GM12878 (cell line): Measurements from ENCODE around the gene CDH4. TPM values are rescaled to one million over a fixed set of nuclear protein-coding genes. Genes with fewer than 3 reads are reported as not detected.

Experiments used
- ATAC-seq: fragments of 200-7000 bp; cut with Tn5 transposase; 3 replicates; pipeline ENCODE4 v1.9.1; 2020; ENCODE audit warnings: mild to moderate bottlenecking, moderate library complexity
- BruUV-seq: library from RNA; stranded (reverse); fragments of 400-500 nt; replicated peaks from 2 replicates; lab custom pipeline; 2021; lab: Mats Ljungman, UMichigan
- CTCF ChIA-PET: fragments of 300-600 bp; sonication (Branson Sonifier 250); formaldehyde crosslinking; extraction: SDS; loops from one replicate; lab custom pipeline; 2021; ENCODE audit warnings: inconsistent platforms; lab: Yijun Ruan, JAX
- POLR2A ChIA-PET: fragments of 350-600 bp; formaldehyde crosslinking; extraction: SDS; loops from one replicate; lab custom pipeline; 2021; ENCODE audit warnings: inconsistent platforms; lab: Charles Lee
- RAD21 ChIA-PET: fragments of 300-600 bp; sonication (Branson Sonifier 250); formaldehyde crosslinking; loops from one replicate; lab custom pipeline; 2023; ENCODE audit warnings: antibody characterized with exemption; ENCODE audit not compliant: unreplicated experiment; lab: Charles Lee
- SMC1A ChIA-PET: fragments of 300-600 bp; sonication (Branson Sonifier 250); formaldehyde crosslinking; loops from one replicate; lab custom pipeline; 2023; ENCODE audit not compliant: unreplicated experiment, uncharacterized antibody; lab: Charles Lee
- DNase-seq: peaks from one replicate; pipeline ENCODE4 v3.0.0-alpha.2; 2011; ENCODE audit warnings: low read depth, low spot score
- FAIRE-seq: peaks from 3 replicates; lab custom pipeline; 2011; peaks lifted over from hg19 to GRCh38; lab: Jason Lieb, UNC
- H2AFZ ChIP-seq: 2 replicates; pipeline ENCODE4 v1.6.0; 2011; ENCODE audit warnings: low read depth, low read length, control low read depth; ENCODE audit not compliant: control insufficient read depth
- H3K27ac ChIP-seq: 2 replicates; pipeline ENCODE4 v1.5.1; 2011; ENCODE audit warnings: control low read depth; ENCODE audit not compliant: control insufficient read depth, insufficient read depth
- H3K27me3 ChIP-seq, 2 experiments: replicated peaks in 1 of 2; 2 replicates each; pipeline versions ENCODE4 v1.6.0 to v1.6.1; 2011; ENCODE audit warnings: low read length in 1 of 2; ENCODE audit not compliant: control insufficient read depth in 2 of 2, insufficient read depth in 2 of 2
- H3K36me3 ChIP-seq, 2 experiments: 2 replicates each; pipeline ENCODE4 v1.5.1; 2011; ENCODE audit warnings: low read length in 1 of 2; ENCODE audit not compliant: control insufficient read depth in 2 of 2, insufficient read depth in 2 of 2
- H3K4me1 ChIP-seq: 2 replicates; pipeline ENCODE4 v1.6.1; 2011; ENCODE audit warnings: mild to moderate bottlenecking, low read length, moderate library complexity, mixed read lengths; ENCODE audit not compliant: control insufficient read depth, insufficient read depth
- H3K4me2 ChIP-seq: 2 replicates; pipeline ENCODE4 v1.6.0; 2011; ENCODE audit warnings: control low read depth; ENCODE audit not compliant: control insufficient read depth, insufficient read depth
- H3K4me3 ChIP-seq: fragments of 200-600 bp; sonication (generic); 2 replicates; pipeline ENCODE4 v1.5.1; 2016
- H3K79me2 ChIP-seq: 2 replicates; pipeline ENCODE4 v1.6.0; 2011; ENCODE audit warnings: low read length; ENCODE audit not compliant: control insufficient read depth, insufficient read depth
- H3K9ac ChIP-seq: 2 replicates; pipeline ENCODE4 v1.8.0; 2011; ENCODE audit warnings: low read length, control low read depth, mixed read lengths; ENCODE audit not compliant: control insufficient read depth, insufficient read depth
- H3K9me3 ChIP-seq: replicated peaks from 3 replicates; pipeline ENCODE4 v1.5.1; 2011; ENCODE audit warnings: mild to moderate bottlenecking, low read length; ENCODE audit not compliant: control insufficient read depth, insufficient read depth
- H4K20me1 ChIP-seq: 2 replicates; pipeline ENCODE4 v1.6.0; 2011; ENCODE audit not compliant: control insufficient read depth, insufficient read depth
- BRCA1 ChIP-seq: IDR thresholded peaks from 2 replicates; pipeline ENCODE4 v1.6.1; 2011; ENCODE audit warnings: low read depth, low read length, improper control_type of control experiment
- HCFC1 ChIP-seq: fragments of 150-350 bp; IDR thresholded peaks from 2 replicates; pipeline ENCODE4 v1.6.1; 2014; ENCODE audit warnings: low read length
- HDAC2 ChIP-seq: fragments of 200-600 bp; sonication (generic); IDR thresholded peaks from 2 replicates; pipeline ENCODE4 v1.6.1; 2017
- MXI1 ChIP-seq: fragments of 150-350 bp; IDR thresholded peaks from 2 replicates; pipeline ENCODE4 v1.6.1; 2011; ENCODE audit warnings: low read depth, mild to moderate bottlenecking, inconsistent platforms, low read length, improper control_type of control experiment
- SMARCA5 ChIP-seq: fragments of 450-650 bp; IDR thresholded peaks from 2 replicates; pipeline ENCODE4 v1.6.1; 2017; ENCODE audit warnings: mild to moderate bottlenecking
- STAT1 ChIP-seq: fragments of 450-650 bp; conservative IDR thresholded peaks from 2 replicates; pipeline ENCODE4 v1.6.1; 2014; ENCODE audit warnings: antibody characterized with exemption, mild to moderate bottlenecking
- SUZ12 ChIP-seq: fragments of 200-600 bp; sonication (generic); IDR thresholded peaks from one replicate; pipeline ENCODE4 v1.6.1; 2018; ENCODE audit warnings: antibody characterized with exemption, mild to moderate bottlenecking; ENCODE audit not compliant: unreplicated experiment
- ZNF622 ChIP-seq: fragments of 450-650 bp; IDR thresholded peaks from 2 replicates; pipeline ENCODE4 v1.6.1; 2017; ENCODE audit warnings: mild to moderate bottlenecking, inconsistent platforms
- WGBS: methylation state at CpG from one replicate; pipeline ENCODE4 v1.1.6; 2016; ENCODE audit warnings: low lambda C conversion rate; ENCODE audit not compliant: insufficient replicate concordance, insufficient coverage; ENCODE audit errors: missing lambda C conversion rate; 5-methylcytosine and 5-hydroxymethylcytosine counted together
- in situ Hi-C: fragments of 300-500 bp; cut with MboI; formaldehyde crosslinking; loops from 9 replicates; pipeline ENCODE4 v1.14.3; 2018; ENCODE audit warnings: mixed read lengths
- intact Hi-C: fragments of 100-400 bp; cut with micrococcal nuclease; formaldehyde crosslinking; loops from one replicate; pipeline ENCODE4 v1.14.2; 2022; ENCODE audit not compliant: unreplicated experiment
- polyA plus RNA-seq, 11 experiments: library from polyadenylated mRNA; depleted of rRNA in 4 of 11; unstranded in 6 of 11; stranded (reverse) in 5 of 11; fragments of >200 nt; fragmentation: Nextera tagmentation in 4 of 11; fragmentation: Illumina TruSeq in 1 of 11; extraction: Ambion mirVana in 4 of 11; extraction: Trizol in 1 of 11; gene quantifications; 1 replicate in 1 of 11; 2 replicates in 10 of 11; pipeline versions ENCODE4 v1.2.1 to v1.2.3, GENCODE V29; 2011 to 2016; ENCODE audit warnings: inconsistent platforms in 2 of 11, missing spikeins in 2 of 11, low read depth in 1 of 11
- total RNA-seq, 4 experiments: library from RNA; depleted of rRNA in 3 of 4; stranded (reverse); fragments of >200 nt in 3 of 4; fragmentation: Illumina TruSeq in 1 of 4; extraction: Trizol in 1 of 4; gene quantifications; 2 replicates each; pipeline versions ENCODE4 v1.2.1 to v1.2.3, GENCODE V29; 2013 to 2021
- TF ChIP-seq, protein P1 (sequence below): fragments of 450-650 bp; IDR thresholded peaks from 2 replicates; pipeline ENCODE4 v1.6.1; 2017; ENCODE audit warnings: mild to moderate bottlenecking, moderate library complexity

Gene CDH4
- total and polyA plus RNA-seq, 10 of the 15 experiments (the other 5 are each of a cell fraction or from before 2014, with no cell fraction given): not detected

DNA sequence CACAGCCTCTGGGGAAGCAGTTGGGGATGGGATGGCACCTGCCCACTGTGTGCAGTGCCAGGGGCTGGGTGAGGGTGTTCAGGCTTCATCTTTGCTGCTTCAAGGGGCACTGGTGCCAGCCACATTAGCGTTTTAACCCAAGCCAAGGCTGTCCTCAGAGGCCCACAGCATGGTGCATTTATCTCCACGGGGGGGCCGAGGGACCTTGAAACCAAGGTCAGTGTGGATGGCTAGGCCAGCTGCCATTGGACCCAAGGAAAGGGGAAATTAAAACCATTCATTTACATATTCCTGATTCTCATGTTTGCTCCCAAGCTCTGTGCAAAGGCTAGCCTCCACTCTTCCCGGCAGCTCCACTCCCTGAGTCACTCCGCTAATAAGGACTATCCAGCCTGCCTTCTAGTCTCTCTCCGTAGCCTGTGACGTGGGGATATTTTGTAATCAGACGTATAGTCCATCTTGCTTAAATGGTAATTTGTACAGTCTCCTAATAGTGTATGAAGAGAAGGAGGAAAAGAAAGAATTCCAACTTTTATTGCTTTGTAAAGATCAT is 197.1 kb downstream of the CDH4 start (continued):
- TF ChIP-seq SUZ12 (no peak), SMARCA5 (no peak), MXI1 (no peak), ZNF622 (no peak), HCFC1 (no peak), HDAC2 (no peak)
- TF ChIP-seq, all 136 proteins: peak for 0

DNA sequence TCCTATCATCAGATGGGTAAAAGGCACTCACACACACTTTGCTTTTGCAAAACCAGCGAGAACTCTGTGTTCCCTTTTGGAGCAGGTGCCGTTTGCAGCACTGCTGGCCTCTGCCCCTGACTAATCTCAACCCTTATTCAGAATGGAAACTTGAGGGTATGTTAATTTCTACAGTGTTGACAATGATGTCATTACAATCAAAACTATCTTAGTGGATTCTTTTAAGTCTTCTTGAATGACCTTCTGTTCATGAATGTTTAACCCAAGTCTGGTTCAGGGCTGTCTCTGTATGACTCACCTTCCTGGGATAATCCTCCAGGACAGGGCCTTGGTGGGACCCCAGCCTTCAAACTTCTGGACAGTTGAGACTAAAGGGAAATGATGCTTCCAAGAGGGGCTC is 197.9 kb downstream of the CDH4 start:
- no peaks in the 10 kb centered on the region for H3K4me1 ChIP-seq
- ChIA-PET RAD21 (no interaction called here), SMC1A (no interaction called here)
- H3K9ac ChIP-seq: no peak overlapping the region
- no peak overlapping the region for H3K27ac ChIP-seq
- H4K20me1 ChIP-seq: no peaks in the 10 kb centered on the region
- no peaks in the 10 kb centered on the region for H3K27me3 ChIP-seq
- 5% methylated on average over 2 of the region's 2 CpGs for WGBS
- no peak for DNase-seq
- no peaks in the 10 kb centered on the region for H3K79me2 ChIP-seq
- H3K9me3 ChIP-seq: no peaks in the 10 kb centered on the region; the same call in 2 of the 3 replicates
- in situ Hi-C loops: loop anchor here (25.0 kb wide), 1 partner anchor 463 kb away; no protein-coding TSS in a partner anchor
- H2AFZ ChIP-seq: no peak overlapping the region
- no peak overlapping the region for H3K4me2 ChIP-seq
- no peak overlapping the region for H3K4me3 ChIP-seq
- ATAC-seq: no peak
- intact Hi-C loops: no loop called here
- no TSS peak for BruUV-seq
- FAIRE-seq: no peak
- no peak for TF ChIP-seq STAT1
- TF ChIP-seq BRCA1: no peak
- TF ChIP-seq, protein P1, sequence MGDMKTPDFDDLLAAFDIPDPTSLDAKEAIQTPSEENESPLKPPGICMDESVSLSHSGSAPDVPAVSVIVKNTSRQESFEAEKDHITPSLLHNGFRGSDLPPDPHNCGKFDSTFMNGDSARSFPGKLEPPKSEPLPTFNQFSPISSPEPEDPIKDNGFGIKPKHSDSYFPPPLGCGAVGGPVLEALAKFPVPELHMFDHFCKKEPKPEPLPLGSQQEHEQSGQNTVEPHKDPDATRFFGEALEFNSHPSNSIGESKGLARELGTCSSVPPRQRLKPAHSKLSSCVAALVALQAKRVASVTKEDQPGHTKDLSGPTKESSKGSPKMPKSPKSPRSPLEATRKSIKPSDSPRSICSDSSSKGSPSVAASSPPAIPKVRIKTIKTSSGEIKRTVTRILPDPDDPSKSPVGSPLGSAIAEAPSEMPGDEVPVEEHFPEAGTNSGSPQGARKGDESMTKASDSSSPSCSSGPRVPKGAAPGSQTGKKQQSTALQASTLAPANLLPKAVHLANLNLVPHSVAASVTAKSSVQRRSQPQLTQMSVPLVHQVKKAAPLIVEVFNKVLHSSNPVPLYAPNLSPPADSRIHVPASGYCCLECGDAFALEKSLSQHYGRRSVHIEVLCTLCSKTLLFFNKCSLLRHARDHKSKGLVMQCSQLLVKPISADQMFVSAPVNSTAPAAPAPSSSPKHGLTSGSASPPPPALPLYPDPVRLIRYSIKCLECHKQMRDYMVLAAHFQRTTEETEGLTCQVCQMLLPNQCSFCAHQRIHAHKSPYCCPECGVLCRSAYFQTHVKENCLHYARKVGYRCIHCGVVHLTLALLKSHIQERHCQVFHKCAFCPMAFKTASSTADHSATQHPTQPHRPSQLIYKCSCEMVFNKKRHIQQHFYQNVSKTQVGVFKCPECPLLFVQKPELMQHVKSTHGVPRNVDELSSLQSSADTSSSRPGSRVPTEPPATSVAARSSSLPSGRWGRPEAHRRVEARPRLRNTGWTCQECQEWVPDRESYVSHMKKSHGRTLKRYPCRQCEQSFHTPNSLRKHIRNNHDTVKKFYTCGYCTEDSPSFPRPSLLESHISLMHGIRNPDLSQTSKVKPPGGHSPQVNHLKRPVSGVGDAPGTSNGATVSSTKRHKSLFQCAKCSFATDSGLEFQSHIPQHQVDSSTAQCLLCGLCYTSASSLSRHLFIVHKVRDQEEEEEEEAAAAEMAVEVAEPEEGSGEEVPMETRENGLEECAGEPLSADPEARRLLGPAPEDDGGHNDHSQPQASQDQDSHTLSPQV: no peak
- TF ChIP-seq, all 136 proteins: peak for 0
- POLR2A ChIA-PET: no interaction called here
- CTCF ChIA-PET: interaction anchor here (0.6 kb wide), 1 partner anchor 475 kb away, joined by 3 read pairs; no protein-coding TSS in a partner anchor
- H3K36me3 ChIP-seq: no peaks in the 10 kb centered on the region
